Peyer's patch (tissue), 4 donors: ENCODE results near the gene PMPCA.

Experiments
- POLR2A ChIP-seq, 2 donors: fragments of 450-650 bp; IDR thresholded peaks; one replicate each; pipeline ENCODE4 v1.5.1; 2017; ENCODE audit warnings: antibody characterized with exemption in 2 of 2, mild to moderate bottlenecking in 2 of 2, moderate library complexity in 2 of 2
- TF ChIP-seq, protein P1 (sequence below), 6 experiments: fragments of 450-650 bp in 4 of 6; fragments of 200-600 bp in 2 of 6; sonication (generic) in 1 of 6; IDR thresholded peaks; one replicate each; pipeline ENCODE4 v1.5.1; 2017 to 2019; ENCODE audit warnings: antibody characterized with exemption in 6 of 6, mild to moderate bottlenecking in 3 of 6, moderate library complexity in 1 of 6

DNA sequence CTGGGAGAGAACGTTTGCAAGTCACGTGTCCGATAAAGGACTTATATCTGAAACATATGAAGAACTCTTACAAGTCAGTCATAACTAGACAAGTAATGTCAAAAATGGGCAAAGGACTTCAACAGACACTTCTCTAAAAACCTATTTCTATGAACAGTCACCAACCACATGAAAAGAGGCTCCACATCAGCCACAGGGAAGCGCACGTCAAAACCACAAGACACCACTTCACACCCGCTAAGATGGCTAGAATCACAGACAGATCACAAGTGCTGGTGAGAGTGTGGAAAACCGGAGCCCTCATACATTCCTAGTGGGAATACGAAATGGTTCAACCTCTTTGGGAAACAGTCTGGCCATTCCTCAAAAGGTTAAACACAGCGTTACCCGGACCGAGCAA, 25.4 kb upstream of the PMPCA start:
- TF ChIP-seq, protein P1, sequence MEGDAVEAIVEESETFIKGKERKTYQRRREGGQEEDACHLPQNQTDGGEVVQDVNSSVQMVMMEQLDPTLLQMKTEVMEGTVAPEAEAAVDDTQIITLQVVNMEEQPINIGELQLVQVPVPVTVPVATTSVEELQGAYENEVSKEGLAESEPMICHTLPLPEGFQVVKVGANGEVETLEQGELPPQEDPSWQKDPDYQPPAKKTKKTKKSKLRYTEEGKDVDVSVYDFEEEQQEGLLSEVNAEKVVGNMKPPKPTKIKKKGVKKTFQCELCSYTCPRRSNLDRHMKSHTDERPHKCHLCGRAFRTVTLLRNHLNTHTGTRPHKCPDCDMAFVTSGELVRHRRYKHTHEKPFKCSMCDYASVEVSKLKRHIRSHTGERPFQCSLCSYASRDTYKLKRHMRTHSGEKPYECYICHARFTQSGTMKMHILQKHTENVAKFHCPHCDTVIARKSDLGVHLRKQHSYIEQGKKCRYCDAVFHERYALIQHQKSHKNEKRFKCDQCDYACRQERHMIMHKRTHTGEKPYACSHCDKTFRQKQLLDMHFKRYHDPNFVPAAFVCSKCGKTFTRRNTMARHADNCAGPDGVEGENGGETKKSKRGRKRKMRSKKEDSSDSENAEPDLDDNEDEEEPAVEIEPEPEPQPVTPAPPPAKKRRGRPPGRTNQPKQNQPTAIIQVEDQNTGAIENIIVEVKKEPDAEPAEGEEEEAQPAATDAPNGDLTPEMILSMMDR (IDR thresholded peaks at IDR 0.05) = no peak
- TF ChIP-seq POLR2A (IDR thresholded peaks at IDR 0.05) = no peak
